Choroid plexus epithelial cell (primary cell): ENCODE data around the gene RBM19.

Source experiments
- DNase-seq: peaks from one replicate; pipeline ENCODE4 v3.0.0-alpha.2; 2010; ENCODE audit warnings: low read depth
- H3K4me3 ChIP-seq: 2 replicates; pipeline ENCODE4 v1.5.1; 2011; ENCODE audit warnings: low read depth, mild to moderate bottlenecking, control low read depth, low read length, moderate library complexity
- TF ChIP-seq, protein P1 (sequence below): conservative IDR thresholded peaks from 2 replicates; pipeline ENCODE4 v1.5.1; 2011; ENCODE audit warnings: low read depth, mild to moderate bottlenecking, control low read depth, inconsistent platforms, low read length, moderate library complexity

The RBM19 gene

DNA sequence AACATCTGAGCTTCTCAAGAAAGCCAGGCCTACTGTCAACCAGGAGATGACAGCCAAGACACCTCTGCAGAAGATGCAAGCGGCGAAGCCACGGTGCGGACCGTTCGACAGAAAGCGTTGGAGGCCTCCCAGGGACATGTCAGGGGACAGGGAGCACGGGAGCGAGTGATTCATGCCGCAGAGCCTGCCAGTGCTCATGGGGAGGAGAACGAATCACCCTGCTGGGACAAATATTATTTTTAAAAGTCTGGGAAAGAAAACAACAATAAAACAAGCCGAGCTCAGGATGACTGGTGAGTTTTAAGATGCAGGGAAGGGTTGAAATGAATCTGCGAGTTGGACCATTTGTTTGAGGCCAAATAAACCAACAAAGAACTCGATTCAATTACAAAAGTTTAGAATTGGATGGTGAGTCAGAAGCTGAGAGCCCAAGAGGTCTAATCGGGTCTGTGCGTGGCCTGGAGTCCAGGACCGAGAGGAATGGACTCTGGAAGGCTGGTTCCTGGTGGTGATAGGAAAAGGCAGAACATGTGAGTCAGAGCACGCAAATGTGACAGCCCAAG lies 91.0 kb downstream of the RBM19 start:
- TF ChIP-seq, protein P1, sequence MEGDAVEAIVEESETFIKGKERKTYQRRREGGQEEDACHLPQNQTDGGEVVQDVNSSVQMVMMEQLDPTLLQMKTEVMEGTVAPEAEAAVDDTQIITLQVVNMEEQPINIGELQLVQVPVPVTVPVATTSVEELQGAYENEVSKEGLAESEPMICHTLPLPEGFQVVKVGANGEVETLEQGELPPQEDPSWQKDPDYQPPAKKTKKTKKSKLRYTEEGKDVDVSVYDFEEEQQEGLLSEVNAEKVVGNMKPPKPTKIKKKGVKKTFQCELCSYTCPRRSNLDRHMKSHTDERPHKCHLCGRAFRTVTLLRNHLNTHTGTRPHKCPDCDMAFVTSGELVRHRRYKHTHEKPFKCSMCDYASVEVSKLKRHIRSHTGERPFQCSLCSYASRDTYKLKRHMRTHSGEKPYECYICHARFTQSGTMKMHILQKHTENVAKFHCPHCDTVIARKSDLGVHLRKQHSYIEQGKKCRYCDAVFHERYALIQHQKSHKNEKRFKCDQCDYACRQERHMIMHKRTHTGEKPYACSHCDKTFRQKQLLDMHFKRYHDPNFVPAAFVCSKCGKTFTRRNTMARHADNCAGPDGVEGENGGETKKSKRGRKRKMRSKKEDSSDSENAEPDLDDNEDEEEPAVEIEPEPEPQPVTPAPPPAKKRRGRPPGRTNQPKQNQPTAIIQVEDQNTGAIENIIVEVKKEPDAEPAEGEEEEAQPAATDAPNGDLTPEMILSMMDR = no peak
- DNase-seq = peak; percentile 84
- no peak overlapping the region for H3K4me3 ChIP-seq

DNA sequence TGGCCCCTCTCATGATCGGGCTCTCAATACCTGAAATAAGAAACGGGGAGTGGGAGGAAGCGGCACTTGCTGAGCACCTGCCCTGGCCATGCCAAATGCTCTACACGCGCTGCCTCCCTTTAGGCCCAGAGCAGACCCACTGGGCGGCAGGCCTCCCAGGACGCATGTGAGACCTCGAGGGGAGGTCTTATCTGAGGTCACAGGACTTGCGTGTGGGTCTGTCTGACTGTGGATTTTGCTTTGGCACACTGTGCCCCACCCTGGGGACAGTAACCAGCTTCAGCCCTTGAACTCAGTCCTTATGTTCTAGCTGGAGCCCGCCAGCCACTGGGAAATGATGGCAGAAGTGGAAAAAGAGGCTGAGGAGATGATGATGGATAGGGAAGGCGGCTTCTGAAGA lies 91.8 kb downstream of the RBM19 start:
- TF ChIP-seq, protein P1 = no peak
- no peak for DNase-seq
- no peak overlapping the region for H3K4me3 ChIP-seq

- H3K4me3 ChIP-seq = no peak overlapping the region
- TF ChIP-seq, protein P1 = no peak
These were observed 92.4 kb downstream of the RBM19 start for GRCh38 chr12:113873740-113874139.

GRCh38 chr12:113870890-113871289 lies 95.2 kb downstream of the RBM19 start:
- TF ChIP-seq, protein P1 = no peak
- H3K4me3 ChIP-seq = no peak overlapping the region
- no peak for DNase-seq

More at GRCh38 chr12:113873740-113874139, 92.4 kb downstream of the RBM19 start:
- no peak for DNase-seq

DNA sequence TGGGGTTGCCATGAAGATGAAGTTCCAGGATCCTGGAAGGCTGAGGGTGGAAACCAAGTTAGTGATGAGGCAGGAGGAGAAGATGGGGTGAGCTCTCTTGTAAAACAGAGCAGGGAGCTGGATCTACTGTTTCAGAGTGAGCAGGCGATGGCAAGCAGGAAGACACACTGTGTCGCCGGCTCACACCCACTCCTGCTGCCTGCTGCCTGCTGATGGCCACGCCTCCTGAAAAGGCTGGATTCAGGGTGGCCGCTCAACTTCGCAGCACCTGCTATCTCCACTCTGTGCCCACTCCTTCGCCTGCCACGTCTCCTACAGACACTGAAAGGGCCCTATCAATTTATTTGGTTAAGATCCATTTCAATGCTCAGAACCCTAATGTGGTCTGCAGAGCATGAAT lies 96.1 kb downstream of the RBM19 start:
- H3K4me3 ChIP-seq = no peak overlapping the region
- no peak for DNase-seq
- TF ChIP-seq, protein P1 = no peak

DNA sequence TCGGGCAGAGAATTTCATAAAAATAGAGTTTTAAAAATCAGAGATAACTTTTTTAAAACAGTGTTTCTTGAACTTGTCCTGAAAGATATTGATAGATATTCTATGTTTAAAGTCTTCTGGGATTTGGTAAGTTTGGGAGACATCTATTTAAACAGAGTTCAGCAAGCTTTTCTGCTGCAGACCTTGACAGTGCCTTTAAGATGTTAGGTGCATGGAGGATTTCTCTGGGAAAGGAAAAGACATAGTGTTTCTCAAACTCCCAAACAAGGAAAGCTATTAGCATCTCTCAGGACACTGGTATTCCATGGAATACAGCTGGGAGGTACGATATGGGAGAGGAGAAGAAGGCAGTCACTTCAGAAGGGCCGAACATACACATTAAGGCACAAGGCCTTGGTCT lies 97.8 kb downstream of the RBM19 start:
- no peak overlapping the region for H3K4me3 ChIP-seq
- TF ChIP-seq, protein P1 = no peak
- no peak for DNase-seq

DNA sequence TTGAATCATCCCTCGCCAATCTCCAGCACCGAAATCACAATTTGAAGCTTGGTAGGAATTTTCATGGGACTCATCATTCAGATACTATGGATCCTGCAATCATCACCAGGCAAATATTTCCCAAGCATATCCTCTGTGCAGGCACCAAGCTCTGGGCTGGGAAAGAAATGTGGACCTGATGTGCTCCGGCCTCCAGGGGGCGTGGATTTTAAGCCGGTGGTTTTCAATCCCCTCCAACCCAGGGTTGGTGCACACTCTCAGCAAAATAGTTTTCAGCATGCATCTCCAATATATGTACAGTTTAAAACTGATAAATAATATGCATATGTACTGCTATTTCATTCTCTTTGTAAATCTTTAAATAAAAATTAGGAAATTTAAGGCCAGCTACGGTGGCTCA lies 98.9 kb downstream of the RBM19 start:
- H3K4me3 ChIP-seq = no peak overlapping the region
- DNase-seq = peak; percentile 46
- TF ChIP-seq, protein P1 = peak; percentile 66
